Uterus (tissue), 2 donors: ENCODE measurements around the gene NFXL1.

ENCODE experiments used
- CTCF ChIP-seq, 4 experiments: fragments of 200-600 bp in 2 of 4; fragments of 450-650 bp in 2 of 4; sonication (generic) in 2 of 4; IDR thresholded peaks; one replicate each; pipeline ENCODE4 v1.5.1; 2016 to 2019; ENCODE audit warnings: antibody characterized with exemption in 4 of 4, mild to moderate bottlenecking in 2 of 4, moderate library complexity in 1 of 4
- POLR2A ChIP-seq, 2 donors: fragments of 450-650 bp; IDR thresholded peaks; one replicate each; pipeline ENCODE4 v1.6.1; 2016; ENCODE audit warnings: antibody characterized with exemption in 2 of 2, mild to moderate bottlenecking in 1 of 2, moderate library complexity in 1 of 2

- TF ChIP-seq POLR2A (IDR thresholded peaks at IDR 0.05) = no peak
- TF ChIP-seq CTCF (IDR thresholded peaks at IDR 0.05) = no peak
These were observed 7.2 kb downstream of the NFXL1 start for GRCh38 chr4:47907089-47907646.
